ENCODE measurements around the gene SH3RF1. TPM values are rescaled to one million over a fixed set of nuclear protein-coding genes. Genes with fewer than 3 reads are reported as not detected.

Gene SH3RF1
- total and polyA plus RNA-seq, 4 donors, result 5.3 to 33.1 (median 16.3) TPM

GRCh38 chr4:169080981-169081380 is 189.8 kb downstream of the SH3RF1 start:
- TF ChIP-seq, protein P1, sequence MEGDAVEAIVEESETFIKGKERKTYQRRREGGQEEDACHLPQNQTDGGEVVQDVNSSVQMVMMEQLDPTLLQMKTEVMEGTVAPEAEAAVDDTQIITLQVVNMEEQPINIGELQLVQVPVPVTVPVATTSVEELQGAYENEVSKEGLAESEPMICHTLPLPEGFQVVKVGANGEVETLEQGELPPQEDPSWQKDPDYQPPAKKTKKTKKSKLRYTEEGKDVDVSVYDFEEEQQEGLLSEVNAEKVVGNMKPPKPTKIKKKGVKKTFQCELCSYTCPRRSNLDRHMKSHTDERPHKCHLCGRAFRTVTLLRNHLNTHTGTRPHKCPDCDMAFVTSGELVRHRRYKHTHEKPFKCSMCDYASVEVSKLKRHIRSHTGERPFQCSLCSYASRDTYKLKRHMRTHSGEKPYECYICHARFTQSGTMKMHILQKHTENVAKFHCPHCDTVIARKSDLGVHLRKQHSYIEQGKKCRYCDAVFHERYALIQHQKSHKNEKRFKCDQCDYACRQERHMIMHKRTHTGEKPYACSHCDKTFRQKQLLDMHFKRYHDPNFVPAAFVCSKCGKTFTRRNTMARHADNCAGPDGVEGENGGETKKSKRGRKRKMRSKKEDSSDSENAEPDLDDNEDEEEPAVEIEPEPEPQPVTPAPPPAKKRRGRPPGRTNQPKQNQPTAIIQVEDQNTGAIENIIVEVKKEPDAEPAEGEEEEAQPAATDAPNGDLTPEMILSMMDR (IDR thresholded peaks at IDR 0.05; ENCODE audit: control extremely low read depth, extremely low read depth), result no peak
- 8 to 13% methylated on average over 2 of the region's 2 CpGs for WGBS, 2 donors
- Histone ChIP-seq H3K27ac (ENCODE audit: low read depth in 1 of 2, low read length in 1 of 2) (peak overlapping the region in 1 of 2 donors; percentile 23), H3K9ac (ENCODE audit: insufficient read depth in 1 of 2, low read length in 2 of 2) (peak overlapping the region in 1 of 2 donors; percentile 47), H3K36me3 (ENCODE audit: control insufficient read depth in 4 of 4, insufficient read depth in 4 of 4, low read length in 4 of 4) (peaks cover 0 to 5% (median 3%) of the 10 kb centered on the region in 4 donors), H3K27me3 (ENCODE audit: control insufficient read depth in 3 of 3, insufficient read depth in 3 of 3, low read length in 2 of 3) (no peaks in the 10 kb centered on the region), H3K4me1 (ENCODE audit: control insufficient read depth in 5 of 5, insufficient read depth in 5 of 5, low read length in 5 of 5) (peaks cover 0 to 20% (median 13%) of the 10 kb centered on the region in 5 donors), H3K4me3 (no peak overlapping the region), H3K9me3 (ENCODE audit: control insufficient read depth in 4 of 4, insufficient read depth in 3 of 4, low read length in 3 of 4) (no peaks in the 10 kb centered on the region)
- ATAC-seq (ENCODE audit: insufficient read depth, low FRiP score) (no peak), DNase-seq (peak; percentile 78 to 96 (median 95))

DNA sequence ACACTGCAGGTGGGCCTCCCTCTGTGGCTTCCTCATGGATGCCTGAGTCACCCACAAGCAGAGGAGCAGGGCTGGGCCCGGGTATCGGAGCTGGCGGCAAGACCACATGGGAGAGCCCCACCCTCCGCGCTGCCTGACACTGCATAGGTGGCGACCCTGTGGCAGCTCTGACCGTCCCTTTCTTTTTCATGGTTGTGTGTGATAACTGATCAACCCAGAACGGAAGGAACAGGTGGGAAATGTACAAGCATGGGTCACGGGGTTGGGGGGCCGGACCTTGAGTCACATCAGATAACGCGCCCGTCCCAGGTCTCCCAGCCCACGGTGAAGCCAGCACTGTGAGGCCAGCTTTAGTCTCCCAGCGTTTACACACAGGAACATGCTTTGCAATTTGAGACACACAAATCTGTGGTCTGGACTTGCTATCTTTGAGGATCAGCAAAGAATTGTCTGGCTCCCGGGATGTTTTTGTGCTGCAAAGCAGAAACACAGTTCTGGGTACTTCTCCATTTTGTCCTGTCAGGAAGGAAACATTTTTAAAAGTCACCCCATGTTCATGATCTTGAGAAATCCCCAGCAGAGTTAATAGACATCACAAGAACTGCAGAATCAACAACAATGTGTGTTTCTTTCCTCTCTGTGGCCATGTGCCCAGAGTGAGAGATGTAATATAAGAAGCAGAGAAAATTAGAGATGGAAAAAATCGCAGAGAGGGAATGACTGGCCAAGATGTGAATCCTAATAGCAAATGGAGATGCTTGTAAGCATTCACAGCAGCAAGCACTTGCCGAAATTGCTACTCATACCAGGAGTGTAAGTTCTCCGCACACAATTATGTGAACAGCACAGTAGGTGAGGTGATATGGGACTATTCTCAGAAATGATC is 190.6 kb downstream of the SH3RF1 start:
- H3K9ac ChIP-seq (ENCODE audit: insufficient read depth in 1 of 2, low read length in 2 of 2), result peak overlapping the region in 1 of 2 donors; percentile 71
- 10 to 23% methylated on average over 19 of the region's 19 CpGs for WGBS, 2 donors
- no peak overlapping the region for H3K4me3 ChIP-seq

GRCh38 chr4:169074117-169074516 is 196.6 kb downstream of the SH3RF1 start:
- no peaks in the 10 kb centered on the region for H3K36me3 ChIP-seq (ENCODE audit: control insufficient read depth in 4 of 4, insufficient read depth in 4 of 4, low read length in 4 of 4)
- H3K4me1 ChIP-seq (ENCODE audit: control insufficient read depth in 5 of 5, insufficient read depth in 5 of 5, low read length in 5 of 5), result peaks cover 0 to 3% (median 0%) of the 10 kb centered on the region in 5 donors
- H3K9me3 ChIP-seq (ENCODE audit: control insufficient read depth in 4 of 4, insufficient read depth in 3 of 4, low read length in 3 of 4), result peaks cover 0 to 2% (median 0%) of the 10 kb centered on the region in 4 donors
- no peak overlapping the region for H3K9ac ChIP-seq (ENCODE audit: insufficient read depth in 1 of 2, low read length in 2 of 2)
- 92 to 95% methylated on average over 7 of the region's 7 CpGs for WGBS, 2 donors
- H3K27me3 ChIP-seq (ENCODE audit: control insufficient read depth in 3 of 3, insufficient read depth in 3 of 3, low read length in 2 of 3), result no peaks in the 10 kb centered on the region
- H3K4me3 ChIP-seq, result no peak overlapping the region
- TF ChIP-seq, protein P1 (IDR thresholded peaks at IDR 0.05; ENCODE audit: control extremely low read depth, extremely low read depth), result no peak
- no peak overlapping the region for H3K27ac ChIP-seq (ENCODE audit: low read depth in 1 of 2, low read length in 1 of 2)
- DNase-seq (no peak), ATAC-seq (ENCODE audit: insufficient read depth, low FRiP score) (no peak)

More for the DNA sequence above, 190.6 kb downstream of the SH3RF1 start:
- peaks cover 0 to 20% (median 13%) of the 10 kb centered on the region in 5 donors for H3K4me1 ChIP-seq (ENCODE audit: control insufficient read depth in 5 of 5, insufficient read depth in 5 of 5, low read length in 5 of 5)
- peaks cover 0 to 4% (median 1%) of the 10 kb centered on the region in 4 donors for H3K36me3 ChIP-seq (ENCODE audit: control insufficient read depth in 4 of 4, insufficient read depth in 4 of 4, low read length in 4 of 4)
- ATAC-seq (ENCODE audit: insufficient read depth, low FRiP score) (peak; percentile 63), DNase-seq (peak; percentile 68 to 96 (median 94))
- H3K27me3 ChIP-seq (ENCODE audit: control insufficient read depth in 3 of 3, insufficient read depth in 3 of 3, low read length in 2 of 3), result no peaks in the 10 kb centered on the region
- TF ChIP-seq, protein P1 (IDR thresholded peaks at IDR 0.05; ENCODE audit: control extremely low read depth, extremely low read depth), result no peak
- H3K27ac ChIP-seq (ENCODE audit: low read depth in 1 of 2, low read length in 1 of 2), result peak overlapping the region; percentile 11 to 62
- no peaks in the 10 kb centered on the region for H3K9me3 ChIP-seq (ENCODE audit: control insufficient read depth in 4 of 4, insufficient read depth in 3 of 4, low read length in 3 of 4)

All from lung (tissue), 12 donors.